Activated CD4-positive, alpha-beta T cell treated with anti-CD3 and anti-CD28 coated beads, Interleukin-2, Interleukin-4, amounts not matched to agents 100 ng/mL and 50 ng/mL, durations not matched to agents 16 hours and 8 hours (primary cell): ENCODE results near the gene CEP85L.
"Not testable (repeated sequence)": the region's sequence is repeated elsewhere in the genome, so short reads cannot be mapped to it uniquely, and the experiment has no call there.

Experiments
- DNase-seq: peaks from one replicate; pipeline ENCODE4 v3.0.0-alpha.2; 2020; ENCODE audit warnings: low spot score

The CEP85L gene

DNA sequence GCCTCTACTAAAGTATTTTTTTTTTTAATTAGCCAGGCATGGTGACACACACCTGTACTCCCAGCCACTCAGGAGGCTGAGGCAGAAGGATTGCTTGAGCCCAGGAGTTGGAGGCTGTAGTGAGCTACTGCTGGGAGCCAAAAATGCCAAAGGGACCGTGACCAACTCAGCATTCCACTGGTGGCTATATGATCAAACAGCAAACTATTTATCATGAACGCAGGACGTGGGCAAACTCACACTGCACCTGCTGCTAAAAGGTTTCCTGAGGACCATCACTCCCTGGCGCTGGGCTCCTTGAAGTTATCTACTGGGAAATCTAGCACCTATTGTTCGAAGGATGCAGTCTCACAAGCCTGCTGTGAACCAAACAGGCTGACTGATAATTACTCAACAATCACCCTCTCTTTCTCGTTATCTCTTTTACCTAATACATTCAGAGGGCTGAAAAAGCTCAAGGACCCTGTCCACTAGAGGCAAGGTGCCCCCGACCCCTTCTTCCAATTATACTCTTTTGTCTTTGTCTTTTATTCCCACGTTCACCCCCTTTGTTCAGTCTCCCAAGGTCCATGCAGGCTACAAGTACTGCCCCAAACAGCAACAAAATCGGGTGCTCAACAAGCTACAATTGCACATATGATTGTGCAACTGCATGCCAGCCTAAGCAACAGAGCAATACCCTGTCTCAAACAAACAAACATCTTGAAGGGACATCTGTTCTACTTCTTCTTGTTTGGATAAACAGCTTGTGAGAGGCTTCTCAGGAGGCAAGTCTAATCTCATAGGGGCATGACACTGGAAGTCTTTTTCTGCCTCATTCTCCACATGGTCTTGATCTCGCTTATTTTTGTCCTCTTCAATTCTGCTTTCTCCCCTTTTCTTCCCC, 151.0 kb downstream of the CEP85L start:
- no peak for DNase-seq

DNA sequence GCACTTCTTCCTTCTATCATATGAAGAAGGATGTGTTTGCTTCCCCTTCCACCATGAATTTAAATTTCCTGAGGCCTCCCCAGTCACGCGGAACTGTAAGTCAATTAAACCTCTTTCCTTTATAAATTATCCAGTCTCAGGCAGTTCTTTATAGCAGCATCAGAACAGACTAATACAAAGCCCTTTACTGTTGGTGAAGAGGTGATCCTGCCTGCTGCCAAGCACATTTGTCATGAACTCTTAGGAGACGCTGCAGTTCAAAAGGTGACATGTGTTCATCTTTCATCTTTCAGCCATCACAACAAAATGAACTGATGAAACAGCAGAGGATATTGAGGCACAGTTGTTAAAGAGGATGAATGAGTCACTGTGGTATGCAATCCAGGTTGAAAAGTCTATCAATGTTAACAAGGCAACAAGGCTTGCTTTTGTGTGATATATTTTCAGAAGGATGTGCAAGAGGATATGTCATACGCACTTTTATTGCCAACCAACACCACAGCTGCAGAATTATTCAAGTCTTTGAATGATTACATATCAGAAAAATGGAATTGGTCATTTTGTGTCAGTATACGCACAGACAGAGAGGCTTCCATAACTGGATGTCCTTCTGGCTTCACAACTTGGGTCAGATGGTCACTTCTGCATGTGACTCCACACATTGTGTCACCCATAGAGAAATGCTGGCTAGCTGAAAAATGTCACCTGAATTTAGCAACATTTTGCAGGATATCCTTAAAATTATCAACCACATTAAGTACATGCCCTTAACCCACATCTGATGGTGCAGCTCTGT, 155.7 kb downstream of the CEP85L start:
- DNase-seq = peak; percentile 2

DNA sequence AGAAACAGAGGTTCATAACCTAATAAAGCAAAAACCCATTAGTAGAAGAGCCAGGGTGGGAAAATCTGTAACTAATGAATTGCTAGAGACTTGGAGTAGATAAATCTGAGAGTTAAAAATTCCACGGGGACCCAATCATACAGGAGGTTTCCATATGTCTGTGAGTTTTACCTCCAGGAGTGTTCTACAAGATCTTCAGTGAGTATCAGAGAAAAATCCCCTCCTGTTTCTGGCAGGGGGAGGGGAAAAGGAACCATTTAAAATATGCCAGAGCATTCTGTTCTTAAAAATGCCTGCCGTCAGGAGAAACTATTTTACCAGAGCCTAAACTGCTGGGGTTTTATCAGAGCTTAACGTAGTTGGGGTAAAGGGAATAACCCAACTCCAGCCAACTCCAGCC, 157.3 kb downstream of the CEP85L start:
- no peak for DNase-seq

- DNase-seq = no peak
These were observed 161.4 kb downstream of the CEP85L start for GRCh38 chr6:118489990-118490389.

- no peak for DNase-seq
These were observed 162.8 kb downstream of the CEP85L start for GRCh38 chr6:118488631-118489030.

DNA sequence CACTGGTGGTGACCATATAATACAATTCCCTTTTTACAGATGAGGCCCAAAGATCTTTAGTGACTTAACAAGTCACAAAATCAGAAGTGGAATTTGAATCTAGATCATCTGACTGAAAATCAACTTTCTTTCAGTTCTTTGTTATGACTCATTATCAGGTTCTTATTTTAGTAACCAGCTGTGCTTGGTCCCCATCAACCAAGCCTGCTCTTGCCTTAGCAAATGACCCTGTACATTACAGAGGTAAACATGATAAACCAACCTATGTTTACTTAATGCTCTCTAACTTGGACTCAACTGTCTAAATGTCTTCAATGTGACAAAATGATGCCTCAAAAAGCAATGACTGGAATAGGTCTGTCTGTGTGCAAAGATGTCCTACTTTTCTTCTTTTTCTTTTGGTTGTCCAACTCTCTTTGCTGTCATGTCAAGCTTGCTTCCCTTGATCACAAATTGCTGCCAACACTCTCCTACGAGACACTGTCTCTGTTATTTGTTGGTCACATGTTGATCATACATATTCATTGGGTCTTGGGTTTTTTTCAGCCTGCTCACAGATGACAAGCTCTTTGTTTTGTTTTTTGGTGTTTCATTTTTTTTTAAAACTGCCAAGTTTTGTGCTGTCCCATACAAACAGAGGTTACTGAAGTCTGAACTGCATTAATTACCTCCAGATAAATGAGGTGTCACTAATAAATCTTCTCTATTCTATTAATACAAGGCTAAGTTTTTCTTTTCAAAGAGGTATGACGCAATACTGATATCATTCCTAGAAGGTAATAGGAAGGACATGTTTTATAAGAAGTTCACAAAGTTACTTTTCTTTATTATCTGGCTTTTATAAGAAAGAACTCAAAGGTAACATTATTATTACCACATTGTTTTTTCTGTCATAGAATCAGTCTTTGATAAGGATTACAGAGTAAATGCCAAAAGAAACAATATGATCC, 165.5 kb downstream of the CEP85L start:
- peak; percentile 59 for DNase-seq

DNA sequence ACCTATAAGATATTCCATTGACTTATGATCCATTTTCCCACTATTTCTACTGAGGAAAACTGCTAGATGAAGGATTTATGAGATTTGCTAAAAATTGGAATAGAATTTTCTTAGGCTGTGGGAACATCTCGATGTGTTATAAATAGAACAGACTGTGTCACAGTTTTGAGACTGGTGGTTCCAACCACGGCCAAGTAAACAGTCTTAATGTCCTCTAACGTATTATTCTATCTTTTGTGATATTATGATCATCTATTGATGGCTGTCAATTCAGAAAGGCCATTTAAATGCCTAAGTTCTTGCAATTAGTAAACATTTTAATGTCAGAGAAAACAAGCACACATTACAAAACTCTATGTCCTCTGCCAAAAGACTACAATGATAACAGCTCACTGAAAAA, 174.8 kb downstream of the CEP85L start:
- DNase-seq = no peak

DNA sequence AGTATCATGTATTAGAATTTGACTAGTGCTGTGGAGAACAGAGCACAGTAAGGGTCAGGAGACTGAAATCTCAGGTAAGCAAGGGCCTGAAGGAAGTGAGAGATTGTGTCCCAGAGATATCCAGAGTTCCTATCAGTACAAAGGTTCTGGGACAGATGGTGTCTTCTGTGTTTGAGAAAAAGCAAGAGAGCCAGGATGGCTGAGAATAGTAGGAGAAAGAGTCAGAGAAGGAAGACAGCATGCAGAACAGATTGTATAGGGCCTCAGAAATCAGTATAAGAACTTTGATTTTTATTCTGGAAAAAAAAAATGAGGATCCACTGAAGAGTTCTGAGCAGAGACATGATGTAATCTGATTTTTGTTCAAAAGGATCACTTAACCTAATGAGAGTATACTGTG, 178.1 kb downstream of the CEP85L start:
- DNase-seq = no peak

- DNase-seq = no peak
These were observed 181.9 kb downstream of the CEP85L start for GRCh38 chr6:118469468-118469867.

DNA sequence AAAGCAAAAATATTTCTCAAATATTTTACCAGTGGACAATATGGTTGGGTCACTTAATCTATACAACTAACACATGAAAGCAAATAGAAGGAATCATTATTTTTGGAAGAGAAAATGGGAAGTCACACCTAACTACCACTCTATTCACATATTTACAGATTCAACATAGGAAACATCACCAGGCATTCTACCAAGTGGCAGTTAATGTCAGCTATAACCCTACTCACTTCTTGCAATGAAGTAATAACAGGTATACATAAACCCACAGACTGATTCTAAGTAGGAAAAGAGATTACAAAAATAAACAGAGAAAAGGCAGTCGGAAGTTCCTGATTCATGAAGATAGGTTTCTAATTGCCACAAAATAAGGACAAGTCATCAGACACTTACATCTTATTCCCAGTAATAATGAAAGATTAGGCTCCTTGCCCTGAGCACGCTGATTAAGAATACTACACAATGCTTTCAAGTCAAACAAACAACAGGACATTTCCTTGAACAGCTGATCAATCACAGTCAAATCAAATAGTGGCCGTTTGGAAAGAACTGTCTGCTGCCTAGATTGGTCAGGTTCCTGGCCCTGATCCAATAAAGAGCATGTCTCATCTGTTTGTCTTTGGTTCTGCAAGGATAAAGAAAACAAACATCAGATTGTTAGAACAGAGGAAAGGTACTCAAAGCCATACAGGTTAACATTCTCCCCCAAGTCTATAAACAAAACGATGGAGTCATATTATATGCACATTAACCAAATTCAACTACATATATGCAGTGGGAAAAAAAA, 182.5 kb downstream of the CEP85L start:
- no peak for DNase-seq

DNA sequence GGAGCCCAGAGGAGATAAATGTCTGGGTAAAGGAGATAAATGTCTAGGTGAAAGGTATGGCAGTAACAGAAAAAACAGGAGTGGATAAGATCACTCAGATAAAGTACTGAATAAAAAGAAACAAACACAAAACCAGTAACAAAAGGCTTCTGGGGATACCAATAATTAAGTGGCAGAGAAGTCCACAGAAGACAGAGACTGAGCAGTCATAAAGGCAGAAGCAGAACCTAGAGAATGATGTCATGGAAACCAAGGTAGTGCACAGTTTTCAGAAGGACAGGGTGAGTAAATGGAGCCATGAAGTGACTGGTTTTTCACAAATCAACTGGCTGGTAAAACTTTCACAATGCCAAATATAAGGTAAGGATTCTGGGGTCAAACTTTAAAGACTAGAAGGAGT, 184.2 kb downstream of the CEP85L start:
- peak; percentile 6 for DNase-seq

DNA sequence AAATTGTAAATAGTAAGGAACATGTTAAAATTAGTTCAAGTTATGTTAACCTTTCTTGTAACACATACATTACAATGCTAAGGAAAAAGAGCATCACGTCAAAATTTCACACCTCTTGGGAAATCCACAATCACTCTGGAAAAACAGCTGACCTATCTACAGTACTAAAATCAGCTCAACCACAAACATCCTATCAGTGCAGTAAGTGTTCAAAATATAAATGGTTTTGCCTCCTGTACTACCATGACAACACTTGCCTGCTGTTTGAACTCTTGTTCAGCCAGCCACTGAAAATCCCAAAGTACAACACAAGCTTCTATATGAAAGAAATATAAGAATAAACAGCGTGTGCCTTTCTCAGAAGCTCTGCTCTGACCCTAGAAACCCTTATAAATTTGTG, 186.8 kb downstream of the CEP85L start:
- DNase-seq = no peak

GRCh38 chr6:118460958-118461470, 190.4 kb downstream of the CEP85L start:
- no peak for DNase-seq

- no peak for DNase-seq
These were observed 194.4 kb downstream of the CEP85L start for GRCh38 chr6:118456982-118457381.

- DNase-seq = no peak
These were observed 199.6 kb downstream of the CEP85L start for GRCh38 chr6:118451839-118452238.

- no peak for DNase-seq
These were observed 206.6 kb downstream of the CEP85L start for GRCh38 chr6:118444796-118445195.

GRCh38 chr6:118436482-118436881, 214.9 kb downstream of the CEP85L start:
- DNase-seq = no peak

DNA sequence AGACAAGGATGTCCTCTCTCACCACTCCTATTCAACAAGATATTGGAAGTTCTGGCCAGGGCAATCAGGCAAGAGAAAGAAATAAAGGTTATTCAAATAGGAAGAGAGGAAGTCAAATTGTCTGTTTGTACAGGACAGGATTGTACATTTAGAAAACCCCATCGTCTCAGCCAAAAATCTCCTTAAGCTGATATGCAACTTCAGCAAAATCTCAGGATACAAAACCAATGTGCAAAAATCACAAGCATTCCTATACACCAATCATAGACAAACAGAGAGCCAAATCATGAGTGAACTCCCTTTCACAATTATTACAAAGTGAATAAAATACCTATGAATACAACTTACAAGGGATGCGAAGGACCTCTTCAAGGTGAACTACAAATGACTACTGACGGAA, 217.2 kb downstream of the CEP85L start:
- not testable (repeated sequence) for DNase-seq

GRCh38 chr6:118421312-118421711, 230.1 kb downstream of the CEP85L start:
- DNase-seq = not testable (repeated sequence)

DNA sequence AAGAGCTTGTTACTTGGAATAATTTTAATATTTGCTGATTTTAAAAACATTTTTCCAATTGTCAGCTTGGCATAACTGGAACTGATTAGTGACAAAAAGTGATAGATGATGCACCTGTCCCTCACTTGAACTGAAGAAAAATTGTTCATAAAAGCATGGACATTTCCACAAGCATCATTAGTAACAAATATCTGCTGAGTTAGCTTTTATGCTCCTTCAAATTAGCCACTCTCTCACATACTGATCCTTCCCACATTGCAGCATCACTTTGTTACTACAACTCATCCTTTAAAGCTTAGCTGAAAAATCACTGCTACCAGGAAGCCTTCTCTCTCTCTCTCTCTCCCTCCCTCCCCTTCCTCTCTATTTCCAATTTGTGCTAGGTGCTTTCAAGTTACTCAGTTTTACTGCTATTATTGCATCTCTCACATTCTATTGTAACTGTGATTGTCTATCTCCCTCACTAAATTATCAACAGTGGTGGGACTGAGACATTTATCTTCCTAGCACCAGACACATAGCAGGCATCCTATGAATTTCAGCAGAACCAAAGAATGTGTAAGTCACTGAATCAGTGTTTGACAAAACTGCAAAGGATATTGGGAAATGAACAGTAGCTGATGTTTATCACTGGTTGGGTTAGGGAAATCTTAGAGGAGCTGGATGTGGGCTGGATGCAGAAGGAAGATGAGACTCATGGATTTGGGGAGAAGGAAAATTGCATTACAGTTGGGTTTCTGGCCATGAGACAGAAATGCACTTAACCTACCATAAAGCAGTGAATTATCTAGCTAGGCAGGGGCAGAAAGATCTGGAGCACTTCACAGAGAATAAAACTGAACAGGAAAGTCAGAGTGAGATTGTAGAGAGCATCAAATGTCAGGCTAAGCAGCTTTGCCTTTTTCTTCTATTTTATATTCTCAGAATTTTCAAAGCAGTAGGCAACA, 231.7 kb downstream of the CEP85L start:
- no peak for DNase-seq
